OCI-LY7 (cell line): ENCODE data around the gene DOCK1. TPM values are rescaled to one million over a fixed set of nuclear protein-coding genes. Genes with fewer than 3 reads are reported as not detected.

ENCODE experiments used
- BruUV-seq: library from RNA; stranded (reverse); fragments of 400-500 nt; replicated peaks from 2 replicates; lab custom pipeline; 2021; lab: Mats Ljungman, UMichigan
- CTCF ChIA-PET: fragments of 300-600 bp; sonication (Branson Sonifier 250); formaldehyde crosslinking; loops from one replicate; lab custom pipeline; 2022; ENCODE audit warnings: antibody characterized with exemption; ENCODE audit not compliant: unreplicated experiment; lab: Charles Lee
- POLR2A ChIA-PET: fragments of 300-600 bp; sonication (Branson Sonifier 250); formaldehyde crosslinking; loops from one replicate; lab custom pipeline; 2022; ENCODE audit warnings: antibody characterized with exemption; lab: Charles Lee
- DNase-seq: peaks from one replicate; pipeline ENCODE4 v3.0.0-alpha.2; 2015; ENCODE audit warnings: low spot score
- H2AFZ ChIP-seq: fragments of 200-600 bp; sonication (generic), shearing (Covaris generic); 2 replicates; pipeline ENCODE4 v1.6.1; 2014; ENCODE audit warnings: mild to moderate bottlenecking, antibody characterized with exemption, low read length, moderate library complexity
- H3K27ac ChIP-seq: fragments of 200-600 bp; sonication (generic); 2 replicates; pipeline ENCODE4 v1.5.1; 2014; ENCODE audit warnings: mixed run types, low read depth, mild to moderate bottlenecking, moderate library complexity, low read length, inconsistent platforms; ENCODE audit not compliant: poor library complexity, severe bottlenecking
- H3K36me3 ChIP-seq: fragments of 200-600 bp; sonication (generic); 2 replicates; pipeline ENCODE4 v1.6.1; 2014; ENCODE audit warnings: mild to moderate bottlenecking, antibody characterized with exemption, low read length, moderate library complexity, mixed read lengths; ENCODE audit not compliant: insufficient read depth
- H3K4me1 ChIP-seq: fragments of 200-600 bp; sonication (generic); 2 replicates; pipeline ENCODE4 v1.5.1; 2014; ENCODE audit warnings: mild to moderate bottlenecking, low read length; ENCODE audit not compliant: insufficient read depth, poor library complexity, severe bottlenecking
- H3K4me2 ChIP-seq: fragments of 200-600 bp; sonication (generic); 2 replicates; pipeline ENCODE4 v1.6.1; 2014; ENCODE audit warnings: mild to moderate bottlenecking, low read length
- H3K4me3 ChIP-seq: fragments of 200-600 bp; sonication (generic); 2 replicates; pipeline ENCODE4 v1.5.1; 2014; ENCODE audit warnings: mild to moderate bottlenecking, low read depth, low read length; ENCODE audit not compliant: poor library complexity, severe bottlenecking
- H3K79me2 ChIP-seq: fragments of 200-600 bp; sonication (generic); 2 replicates; pipeline ENCODE4 v1.6.1; 2016; ENCODE audit warnings: low read depth, mild to moderate bottlenecking, low read length, moderate library complexity, mixed read lengths; ENCODE audit not compliant: insufficient read depth
- H3K9me2 ChIP-seq: fragments of 200-600 bp; sonication (generic); 2 replicates; pipeline ENCODE4 v1.6.1; 2016; ENCODE audit warnings: mild to moderate bottlenecking, low read length, mixed read lengths; ENCODE audit not compliant: insufficient read depth
- H3K9me3 ChIP-seq: fragments of 200-600 bp; sonication (generic); 2 replicates; pipeline ENCODE4 v1.6.1; 2014; ENCODE audit warnings: mild to moderate bottlenecking, mixed run types, low read length, mixed read lengths
- H4K20me1 ChIP-seq: fragments of 200-600 bp; sonication (generic); 2 replicates; pipeline ENCODE4 v1.6.1; 2014; ENCODE audit warnings: mild to moderate bottlenecking, antibody characterized with exemption, low read length, moderate library complexity, mixed read lengths; ENCODE audit not compliant: insufficient read depth
- CTCF ChIP-seq: fragments of 200-600 bp; sonication (generic); conservative IDR thresholded peaks from 2 replicates; pipeline ENCODE4 v1.5.1; 2014; ENCODE audit warnings: mild to moderate bottlenecking, antibody characterized with exemption, low read length, moderate library complexity, mixed read lengths
- EZH2phosphoT487 ChIP-seq: fragments of 200-600 bp; sonication (generic); IDR thresholded peaks from 2 replicates; pipeline ENCODE4 v1.6.1; 2018; ENCODE audit warnings: low read depth, borderline replicate concordance, mild to moderate bottlenecking, mixed run types, antibody characterized with exemption, low read length, moderate library complexity, mixed read lengths
- intact Hi-C: fragments of 100-400 bp; cut with micrococcal nuclease; formaldehyde crosslinking; loops from one replicate; pipeline ENCODE4 v1.10.0; 2022; ENCODE audit not compliant: unreplicated experiment
- total RNA-seq, 2 experiments: library from RNA; depleted of rRNA in 1 of 2; stranded (reverse); fragments of >200 nt in 1 of 2; shearing (Covaris generic) in 1 of 2; gene quantifications; 2 replicates each; pipeline ENCODE4 v1.2.3, GENCODE V29; 2014 to 2022

The DOCK1 gene
- total RNA-seq, 2 experiments from 2014 or later, result not detected

GRCh38 chr10:127315888-127316287 lies 410.7 kb downstream of the DOCK1 start:
- Histone ChIP-seq H3K79me2 (no peaks in the 10 kb centered on the region), H3K4me1 (no peaks in the 10 kb centered on the region), H3K4me3 (no peak overlapping the region), H3K4me2 (no peak overlapping the region), H3K27ac (no peak overlapping the region), H4K20me1 (no peaks in the 10 kb centered on the region), H3K9me3 (no peaks in the 10 kb centered on the region), H3K36me3 (no peaks in the 10 kb centered on the region), H2AFZ (no peak overlapping the region), H3K9me2 (no peaks in the 10 kb centered on the region)
- BruUV-seq, result no TSS peak
- TF ChIP-seq EZH2phosphoT487 (no peak), CTCF (no peak)
- no peak for DNase-seq
- ChIA-PET POLR2A (no interaction called here), CTCF (no interaction called here)
- intact Hi-C loops, result no loop called here

- Histone ChIP-seq H4K20me1 (no peaks in the 10 kb centered on the region), H2AFZ (no peak overlapping the region), H3K4me1 (no peaks in the 10 kb centered on the region), H3K4me2 (no peak overlapping the region), H3K9me2 (no peaks in the 10 kb centered on the region), H3K27ac (no peak overlapping the region), H3K4me3 (no peak overlapping the region), H3K79me2 (no peaks in the 10 kb centered on the region), H3K36me3 (no peaks in the 10 kb centered on the region), H3K9me3 (no peaks in the 10 kb centered on the region)
- DNase-seq, result no peak
- intact Hi-C loops, result no loop called here
- CTCF ChIA-PET, result no interaction called here
- TF ChIP-seq CTCF (no peak), EZH2phosphoT487 (no peak)
- no TSS peak for BruUV-seq
- POLR2A ChIA-PET, result no interaction called here
Measured at GRCh38 chr10:127318396-127318795, 413.2 kb downstream of the DOCK1 start.

- no peaks in the 10 kb centered on the region for H3K9me2 ChIP-seq
- BruUV-seq, result no TSS peak
- TF ChIP-seq CTCF, result no peak
- TF ChIP-seq EZH2phosphoT487, result no peak
Measured at GRCh38 chr10:127319271-127319670, 414.0 kb downstream of the DOCK1 start.

More at GRCh38 chr10:127319271-127319670, 414.0 kb downstream of the DOCK1 start:
- Histone ChIP-seq H3K9me3 (no peaks in the 10 kb centered on the region), H2AFZ (no peak overlapping the region), H4K20me1 (no peaks in the 10 kb centered on the region), H3K4me2 (no peak overlapping the region), H3K27ac (no peak overlapping the region), H3K79me2 (no peaks in the 10 kb centered on the region), H3K4me3 (no peak overlapping the region), H3K4me1 (no peaks in the 10 kb centered on the region), H3K36me3 (no peaks in the 10 kb centered on the region)
- ChIA-PET POLR2A (no interaction called here), CTCF (no interaction called here)
- no peak for DNase-seq
- intact Hi-C loops, result no loop called here
